Naive thymus-derived CD8-positive, alpha-beta T cell (primary cell): ENCODE measurements around the gene PACS2. TPM values are rescaled to one million over a fixed set of nuclear protein-coding genes. Genes with fewer than 3 reads are reported as not detected.
"Not testable (repeated sequence)": the region's sequence is repeated elsewhere in the genome, so short reads cannot be mapped to it uniquely, and the experiment has no call there.

Experiments
- ATAC-seq, 2 donors: fragments of 150-1000 bp; cut with Tn5 transposase in 1 of 2; sonication (Bioruptor Pico), chemical (Tn5 transposase) in 1 of 2; 1 replicate in 1 of 2; 2 replicates in 1 of 2; pipeline ENCODE4 v1.10.0; 2021; ENCODE audit warnings: mild to moderate bottlenecking in 2 of 2, moderate library complexity in 2 of 2
- POLR2A ChIA-PET: fragments of 350-600 bp; sonication (Branson Sonifier 250); formaldehyde crosslinking; loops from one replicate; lab custom pipeline; 2021; ENCODE audit warnings: antibody characterized with exemption; lab: Charles Lee
- DNase-seq, 10 donors: peaks; one replicate each; pipeline versions ENCODE4 v3.0.0 to v3.0.0-alpha.2; 2020 to 2022
- H3K27ac Mint-ChIP-seq, 10 donors: one replicate each; pipeline ENCODE4 v1.8.0; 2020 to 2022; ENCODE audit warnings: mild to moderate bottlenecking in 10 of 10, mixed read lengths in 10 of 10, moderate library complexity in 4 of 10, inconsistent platforms in 1 of 10
- H3K27me3 Mint-ChIP-seq, 5 donors: one replicate each; pipeline ENCODE4 v1.8.0; 2021 to 2022; ENCODE audit warnings: mixed read lengths in 5 of 5
- H3K36me3 Mint-ChIP-seq, 3 donors: one replicate each; pipeline ENCODE4 v1.8.0; 2020 to 2022; ENCODE audit warnings: mixed read lengths in 3 of 3, mild to moderate bottlenecking in 2 of 3, inconsistent platforms in 1 of 3
- H3K4me1 Mint-ChIP-seq, 4 donors: one replicate each; pipeline ENCODE4 v1.8.0; 2021 to 2022; ENCODE audit warnings: mixed read lengths in 4 of 4
- H3K4me3 Mint-ChIP-seq, 10 donors: one replicate each; pipeline ENCODE4 v1.8.0; 2020 to 2022; ENCODE audit warnings: mild to moderate bottlenecking in 10 of 10, mixed read lengths in 10 of 10, moderate library complexity in 6 of 10, inconsistent platforms in 1 of 10
- H3K9me3 Mint-ChIP-seq, 9 donors: one replicate each; pipeline ENCODE4 v1.8.0; 2020 to 2022; ENCODE audit warnings: mixed read lengths in 9 of 9, mild to moderate bottlenecking in 3 of 9, inconsistent platforms in 1 of 9, moderate library complexity in 1 of 9
- polyA plus RNA-seq, 3 donors: library from polyadenylated mRNA; unstranded; fragments of 300-500 nt; fragmentation: Illumina TruSeq; gene quantifications; one replicate each; pipeline ENCODE4 v1.2.3, GENCODE V29; 2021
- total RNA-seq, 8 experiments: library from RNA in 2 of 8; stranded (reverse) in 2 of 8; gene quantifications; one replicate each; pipeline ENCODE4 v1.2.3 and lab custom pipeline; 2021 to 2026

PACS2 gene
- total and polyA plus RNA-seq, 5 experiments from 2014 or later = 1.7 to 82.1 (median 6.1) TPM

DNA sequence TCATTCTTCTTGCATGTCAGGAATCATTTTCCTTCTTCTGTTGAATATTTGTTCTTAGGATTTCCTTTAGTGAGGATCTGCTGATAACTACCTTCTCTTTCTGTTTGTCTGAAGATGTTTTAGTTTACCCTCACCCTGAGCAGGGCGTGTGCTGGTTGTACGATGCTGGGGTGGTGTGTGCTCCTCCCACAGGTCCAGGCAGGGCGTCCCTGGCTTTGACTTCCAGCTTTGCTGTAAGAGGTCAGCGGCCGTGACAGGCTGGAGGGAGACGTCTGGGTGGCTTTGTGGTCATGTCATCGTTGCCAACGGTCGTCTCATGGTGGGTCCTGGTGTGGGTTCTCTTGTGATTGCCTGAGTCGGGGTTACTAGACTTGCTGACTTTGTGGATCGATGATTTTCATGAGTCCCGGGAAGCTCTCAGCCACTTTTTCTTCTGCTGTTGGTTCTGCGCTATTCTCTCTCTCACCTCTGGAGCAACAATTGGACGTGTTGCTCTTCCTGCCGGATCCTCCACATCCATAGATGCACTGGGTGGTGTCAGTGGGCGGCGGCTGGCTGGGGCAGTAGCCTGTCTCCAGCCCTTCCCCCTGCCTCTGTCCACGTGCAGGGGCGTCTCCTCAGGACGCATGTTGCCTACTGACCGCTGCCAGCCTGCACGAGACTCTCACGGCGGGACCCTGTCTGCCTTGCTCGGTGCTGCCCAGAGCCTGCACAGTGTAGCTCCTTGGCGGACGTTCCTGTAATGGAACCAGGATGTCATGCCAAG is 8.4 kb downstream of the PACS2 start:
- Mint-ChIP-seq H3K36me3 (peaks cover 0 to 6% (median 4%) of the 10 kb centered on the region in 3 donors), H3K9me3 (no peaks in the 10 kb centered on the region), H3K4me1 (peaks cover 1 to 23% (median 11%) of the 10 kb centered on the region in 4 donors), H3K27ac (peak overlapping the region in 3 of 10 donors; percentile 19 to 83 (median 48)), H3K27me3 (no peaks in the 10 kb centered on the region), H3K4me3 (peak overlapping the region in 1 of 10 donors; percentile 45)
- ATAC-seq (no peak), DNase-seq (peak in 1 of 10 donors; percentile 49)
- POLR2A ChIA-PET = no interaction called here

GRCh38 chr14:105323663-105324062 is 9.1 kb downstream of the PACS2 start:
- Mint-ChIP-seq H3K9me3 (no peaks in the 10 kb centered on the region), H3K27ac (peak overlapping the region in 2 of 10 donors; percentile 19 to 83), H3K36me3 (peaks cover 0 to 6% (median 6%) of the 10 kb centered on the region in 3 donors), H3K27me3 (no peaks in the 10 kb centered on the region), H3K4me3 (no peak overlapping the region), H3K4me1 (peaks cover 5 to 26% (median 16%) of the 10 kb centered on the region in 4 donors)
- DNase-seq = no peak
- POLR2A ChIA-PET = interaction anchor here (1.1 kb wide), 1 partner anchor 9 kb away, joined by 4 read pairs; the partner anchor contains the start of gene PACS2
- no peak for ATAC-seq

- POLR2A ChIA-PET = interaction anchor here (1.1 kb wide), 1 partner anchor 10 kb away, joined by 4 read pairs; the partner anchor contains the start of gene PACS2
- DNase-seq (no peak), ATAC-seq (no peak)
- H3K4me1 Mint-ChIP-seq = peaks cover 9 to 32% (median 20%) of the 10 kb centered on the region in 4 donors
- peaks cover 0 to 6% (median 6%) of the 10 kb centered on the region in 3 donors for H3K36me3 Mint-ChIP-seq
- H3K4me3 Mint-ChIP-seq = no peak overlapping the region
- no peaks in the 10 kb centered on the region for H3K27me3 Mint-ChIP-seq
- H3K9me3 Mint-ChIP-seq = no peaks in the 10 kb centered on the region
- H3K27ac Mint-ChIP-seq = peak overlapping the region in 1 of 10 donors; percentile 53
Observed at GRCh38 chr14:105324080-105324778, 9.7 kb downstream of the PACS2 start.

- ATAC-seq (no peak), DNase-seq (peak in 1 of 10 donors; percentile 41)
- no peak overlapping the region for H3K27ac Mint-ChIP-seq
- H3K27me3 Mint-ChIP-seq = no peaks in the 10 kb centered on the region
- H3K36me3 Mint-ChIP-seq = peaks cover 0 to 6% (median 6%) of the 10 kb centered on the region in 3 donors
- POLR2A ChIA-PET = interaction anchor here (0.6 to 1.1 kb wide), 2 partner anchors 11 to 227 kb away, joined by 4 read pairs; partner anchors contain the start of gene PACS2
- no peaks in the 10 kb centered on the region for H3K9me3 Mint-ChIP-seq
- no peak overlapping the region for H3K4me3 Mint-ChIP-seq
- H3K4me1 Mint-ChIP-seq = peaks cover 11 to 36% (median 22%) of the 10 kb centered on the region in 4 donors
Observed at GRCh38 chr14:105324871-105325270, 10.3 kb downstream of the PACS2 start.

DNA sequence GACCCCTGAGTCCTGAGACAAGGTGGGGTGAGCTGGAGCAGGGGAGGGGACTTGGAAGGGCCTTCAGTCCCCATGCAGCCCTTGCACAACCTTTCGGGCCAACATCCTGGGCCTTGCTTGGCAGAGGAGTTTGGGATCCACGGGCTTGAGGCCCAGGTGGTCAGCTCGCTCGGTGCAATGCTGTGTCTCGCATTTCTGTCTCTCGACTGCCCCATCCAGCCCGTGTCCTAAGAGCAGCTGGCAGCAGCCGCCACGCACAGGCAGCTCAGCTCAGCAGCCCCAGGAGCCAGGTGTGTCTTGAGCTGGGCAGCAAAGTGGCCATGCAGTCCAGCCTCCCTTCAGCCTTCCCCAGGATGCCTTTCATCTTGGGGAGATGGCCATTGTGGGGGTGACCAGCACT is 10.8 kb downstream of the PACS2 start:
- POLR2A ChIA-PET = interaction anchor here (0.6 to 0.9 kb wide), 2 partner anchors 11 to 228 kb away, joined by 3 to 4 read pairs; partner anchors contain the start of gene PACS2
- no peaks in the 10 kb centered on the region for H3K9me3 Mint-ChIP-seq
- no peak overlapping the region for H3K4me3 Mint-ChIP-seq
- no peaks in the 10 kb centered on the region for H3K27me3 Mint-ChIP-seq
- ATAC-seq (no peak), DNase-seq (no peak)
- H3K36me3 Mint-ChIP-seq = peaks cover 0 to 6% (median 6%) of the 10 kb centered on the region in 3 donors
- H3K4me1 Mint-ChIP-seq = peaks cover 11 to 39% (median 22%) of the 10 kb centered on the region in 4 donors
- no peak overlapping the region for H3K27ac Mint-ChIP-seq

GRCh38 chr14:105325716-105326567 is 11.4 kb downstream of the PACS2 start:
- H3K36me3 Mint-ChIP-seq = peaks cover 0 to 6% (median 6%) of the 10 kb centered on the region in 3 donors
- H3K9me3 Mint-ChIP-seq = no peaks in the 10 kb centered on the region
- no peaks in the 10 kb centered on the region for H3K27me3 Mint-ChIP-seq
- POLR2A ChIA-PET = interaction anchor here (0.9 kb wide), 1 partner anchor 11 kb away, joined by 3 read pairs; the partner anchor contains the start of gene PACS2
- DNase-seq = no peak
- H3K4me3 Mint-ChIP-seq = no peak overlapping the region
- peaks cover 15 to 45% (median 25%) of the 10 kb centered on the region in 4 donors for H3K4me1 Mint-ChIP-seq
- H3K27ac Mint-ChIP-seq = no peak overlapping the region
- ATAC-seq = no peak

GRCh38 chr14:105326568-105326867 is 12.0 kb downstream of the PACS2 start:
- peaks cover 17 to 51% (median 30%) of the 10 kb centered on the region in 4 donors for H3K4me1 Mint-ChIP-seq
- H3K27ac Mint-ChIP-seq = peak overlapping the region in 1 of 10 donors; percentile 50
- POLR2A ChIA-PET = no interaction called here
- peak in 1 of 10 donors; percentile 40 for DNase-seq
- H3K27me3 Mint-ChIP-seq = no peaks in the 10 kb centered on the region
- peaks cover 0 to 6% (median 6%) of the 10 kb centered on the region in 3 donors for H3K36me3 Mint-ChIP-seq
- no peak for ATAC-seq
- no peak overlapping the region for H3K4me3 Mint-ChIP-seq
- no peaks in the 10 kb centered on the region for H3K9me3 Mint-ChIP-seq

DNA sequence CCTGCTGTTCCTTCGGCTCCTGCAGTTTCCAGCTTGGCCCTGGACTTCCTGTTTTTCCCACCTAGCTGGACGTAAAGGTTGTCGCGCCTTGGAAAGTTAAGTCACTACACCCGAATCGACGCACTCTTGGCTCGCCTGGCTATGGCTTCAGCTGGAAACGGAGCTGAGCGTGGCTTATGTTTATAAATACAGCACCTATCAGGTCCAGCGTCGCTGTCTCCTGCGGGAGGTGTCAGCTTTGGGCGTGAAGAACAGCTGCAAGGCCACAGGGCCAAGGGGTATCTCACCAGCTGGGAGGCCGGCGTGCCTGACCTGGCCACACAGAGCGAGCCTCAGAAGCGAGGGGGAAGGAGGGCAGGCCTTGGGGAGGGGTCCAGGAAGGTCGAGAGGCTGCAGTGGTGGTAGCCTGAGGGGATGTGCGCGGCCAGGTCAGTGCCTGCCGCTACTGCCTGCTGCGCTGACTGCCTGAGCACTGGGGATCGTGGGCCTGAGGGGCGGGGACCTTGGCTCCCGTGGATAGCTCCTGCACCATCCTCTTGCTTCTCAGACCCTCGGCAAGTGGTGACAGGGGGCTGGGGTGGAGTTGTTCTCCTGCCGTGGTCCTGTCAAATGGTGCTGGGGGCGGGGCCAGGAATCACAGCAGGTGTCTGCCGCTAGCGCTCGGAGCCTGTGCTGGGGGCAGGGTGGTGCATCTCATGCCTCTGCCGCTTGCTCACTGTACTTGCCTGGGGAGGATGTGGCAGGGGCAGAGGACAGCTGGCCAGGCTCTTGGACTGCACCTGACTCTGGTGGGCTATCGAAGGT is 12.5 kb downstream of the PACS2 start:
- POLR2A ChIA-PET = no interaction called here
- H3K27ac Mint-ChIP-seq = peak overlapping the region in 2 of 10 donors; percentile 5 to 50
- DNase-seq (peak in 1 of 10 donors; percentile 36), ATAC-seq (no peak)
- peaks cover 0 to 4% (median 2%) of the 10 kb centered on the region in 3 donors for H3K36me3 Mint-ChIP-seq
- peaks cover 0 to 1% (median 0%) of the 10 kb centered on the region in 9 donors for H3K9me3 Mint-ChIP-seq
- H3K4me3 Mint-ChIP-seq = no peak overlapping the region
- peaks cover 22 to 55% (median 36%) of the 10 kb centered on the region in 4 donors for H3K4me1 Mint-ChIP-seq
- H3K27me3 Mint-ChIP-seq = no peaks in the 10 kb centered on the region

GRCh38 chr14:105327695-105328045 is 13.1 kb downstream of the PACS2 start:
- H3K4me1 Mint-ChIP-seq = peaks cover 22 to 55% (median 36%) of the 10 kb centered on the region in 4 donors
- not testable (repeated sequence) for H3K36me3 Mint-ChIP-seq

DNA sequence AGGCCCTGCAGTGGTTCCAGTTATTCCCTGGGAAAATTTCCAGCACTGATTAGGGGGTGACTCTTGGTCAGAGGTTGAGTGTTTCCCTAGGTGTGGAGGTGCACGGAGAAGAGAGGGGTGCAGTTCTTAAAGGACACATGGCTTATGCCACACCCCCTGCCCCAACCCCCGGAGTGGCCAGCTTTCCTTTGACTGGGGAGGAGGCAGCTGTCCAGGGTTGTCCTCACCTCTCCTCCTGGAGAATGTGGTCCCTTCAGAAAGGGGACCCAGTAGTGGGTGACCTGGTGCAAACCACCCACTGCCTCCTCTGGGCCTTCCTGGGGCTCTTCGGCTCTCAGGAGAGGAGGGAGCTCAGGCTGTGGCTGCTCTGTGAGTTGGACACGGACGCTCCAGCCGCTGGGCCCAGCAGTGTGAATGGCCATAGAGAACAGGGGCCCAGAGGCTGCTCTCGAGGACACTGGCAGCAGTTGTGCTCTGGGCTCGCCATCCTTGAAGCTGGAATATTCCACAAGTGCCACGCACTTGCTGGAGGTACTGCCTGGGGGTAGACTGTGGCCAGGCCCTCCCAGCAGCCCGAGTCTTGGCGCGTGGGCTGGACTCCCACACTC is 13.6 kb downstream of the PACS2 start:
- H3K27ac Mint-ChIP-seq = peak overlapping the region in 1 of 10 donors; percentile 72
- peaks cover 0 to 4% (median 0%) of the 10 kb centered on the region in 3 donors for H3K36me3 Mint-ChIP-seq
- H3K4me3 Mint-ChIP-seq = peak overlapping the region in 1 of 10 donors; percentile 30
- POLR2A ChIA-PET = no interaction called here
- H3K27me3 Mint-ChIP-seq = no peaks in the 10 kb centered on the region
- H3K9me3 Mint-ChIP-seq = peaks cover 0 to 1% (median 0%) of the 10 kb centered on the region in 9 donors
- DNase-seq = no peak
- peaks cover 22 to 55% (median 37%) of the 10 kb centered on the region in 4 donors for H3K4me1 Mint-ChIP-seq
- ATAC-seq = no peak

More at GRCh38 chr14:105327695-105328045, 13.1 kb downstream of the PACS2 start:
- ATAC-seq, H3K9me3 Mint-ChIP-seq, H3K27ac Mint-ChIP-seq, POLR2A ChIA-PET, H3K4me3 Mint-ChIP-seq, H3K27me3 Mint-ChIP-seq, DNase-seq: not testable (repeated sequence)
